Measurements from ENCODE around the gene NUF2. TPM values are rescaled to one million over a fixed set of nuclear protein-coding genes. Genes with fewer than 3 reads are reported as not detected.

The NUF2 gene
- 25.0 and 25.4 TPM in 2 replicates for polyA plus RNA-seq (2013)

DNA sequence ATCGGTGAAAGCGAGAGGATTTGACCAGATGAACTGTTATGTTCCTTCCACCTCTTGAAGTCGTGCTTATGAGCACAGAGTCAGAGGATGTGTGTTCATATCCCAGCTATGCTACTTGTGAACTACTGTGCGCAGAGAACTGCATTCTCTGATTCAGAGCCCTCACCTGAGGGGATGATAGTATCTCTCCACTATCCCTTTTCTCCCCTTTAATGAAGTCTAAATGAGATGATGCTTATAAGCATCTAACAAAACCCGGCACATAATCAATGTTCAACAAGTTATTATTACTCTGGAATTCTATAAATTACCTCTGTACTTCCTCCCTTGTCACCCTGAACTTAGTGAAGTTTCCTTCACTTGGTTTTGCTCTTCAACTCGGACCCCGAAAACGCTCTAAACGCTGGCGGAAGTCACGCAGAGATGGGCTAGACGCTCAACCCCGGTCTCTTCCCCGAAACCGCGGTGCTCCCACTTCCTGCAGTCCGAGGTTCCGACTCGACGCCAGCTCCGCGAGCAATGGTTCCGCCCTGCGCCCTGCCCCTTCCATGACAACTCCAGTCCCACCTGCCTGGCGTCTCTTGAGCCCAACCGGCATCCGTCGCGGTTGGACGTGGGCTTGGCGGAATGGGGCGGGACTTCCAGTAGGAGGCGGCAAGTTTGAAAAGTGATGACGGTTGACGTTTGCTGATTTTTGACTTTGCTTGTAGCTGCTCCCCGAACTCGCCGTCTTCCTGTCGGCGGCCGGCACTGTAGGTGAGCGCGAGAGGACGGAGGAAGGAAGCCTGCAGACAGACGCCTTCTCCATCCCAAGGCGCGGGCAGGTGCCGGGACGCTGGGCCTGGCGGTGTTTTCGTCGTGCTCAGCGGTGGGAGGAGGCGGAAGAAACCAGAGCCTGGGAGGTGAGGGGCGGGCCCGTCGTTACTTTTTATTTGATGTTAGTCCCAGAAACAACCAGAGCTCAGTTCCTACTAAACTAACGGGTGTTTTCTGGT, at the start of gene NUF2:
NUF2 (plus strand) TSS at position 644 of the 995 bp plus-strand sequence. CDS start 4,098 bp downstream, outside the sequence.
- Histone ChIP-seq H2AK5ac (ENCODE audit: low read length) (no peak within 1 kb of the TSS), H3K27ac (ENCODE audit: low read depth, low read length) (peak within 1 kb of the TSS; percentile 73), H3K9ac (ENCODE audit: low read length) (peak within 1 kb of the TSS; percentile 77), H3K79me2 (ENCODE audit: control insufficient read depth, insufficient read depth, low read length, poor library complexity) (no peaks in the 10 kb centered on the region), H3K36me3 (ENCODE audit: control insufficient read depth in 1 of 2, insufficient read depth in 2 of 2, low read length in 2 of 2) (peaks cover 0 to 3% of the 10 kb centered on the region in 2 experiments), H3K79me1 (ENCODE audit: low read length) (peaks cover 2% of the 10 kb centered on the region), H3K14ac (ENCODE audit: low read length) (peak within 1 kb of the TSS; percentile 76), H3K4me1 (ENCODE audit: control insufficient read depth in 1 of 2, insufficient read depth in 2 of 2, low read length in 2 of 2) (no peaks in the 10 kb centered on the region), H2BK12ac (ENCODE audit: low read length) (no peak within 1 kb of the TSS), H3K4me3 (ENCODE audit: low read depth, low read length) (peak within 1 kb of the TSS; percentile 94), H4K91ac (ENCODE audit: low read depth, low read length) (peak within 1 kb of the TSS; percentile 65), H3K23ac (ENCODE audit: low read length) (no peak within 1 kb of the TSS), H3K18ac (ENCODE audit: low read length) (peak within 1 kb of the TSS; percentile 44), H3K9me3 (ENCODE audit: insufficient read depth, low read depth, low read length) (no peaks in the 10 kb centered on the region), H3K4ac (ENCODE audit: low read depth, low read length) (no peak within 1 kb of the TSS), H2BK5ac (ENCODE audit: low read depth, low read length, poor library complexity) (peak within 1 kb of the TSS; percentile 55), H2AFZ (ENCODE audit: insufficient read depth, low read length, poor library complexity) (peak within 1 kb of the TSS; percentile 74), H2BK120ac (ENCODE audit: insufficient read depth, low read length, poor library complexity) (no peak within 1 kb of the TSS), H3K4me2 (ENCODE audit: low read length) (peak within 1 kb of the TSS; percentile 89), H4K12ac (ENCODE audit: low read depth, low read length) (peak within 1 kb of the TSS; percentile 83), H3K27me3 (ENCODE audit: insufficient read depth, low read length) (no peaks in the 10 kb centered on the region), H4K8ac (ENCODE audit: low read depth, low read length) (peak within 1 kb of the TSS; percentile 97)
- peak; percentile 97 to 98 for DNase-seq
- WGBS (ENCODE audit: extremely low coverage, insufficient coverage, insufficient read length), result no CpG with 5 or more reads among the region's 58 CpGs

- DNase-seq, result no peak
- no CpG with 5 or more reads among the region's 2 CpGs for WGBS (ENCODE audit: extremely low coverage, insufficient coverage, insufficient read length)
- no peak overlapping the region for H3K14ac ChIP-seq (ENCODE audit: low read length)
Measured at GRCh38 chr1:163273766-163274441, 47.9 kb upstream of the NUF2 start.

DNA sequence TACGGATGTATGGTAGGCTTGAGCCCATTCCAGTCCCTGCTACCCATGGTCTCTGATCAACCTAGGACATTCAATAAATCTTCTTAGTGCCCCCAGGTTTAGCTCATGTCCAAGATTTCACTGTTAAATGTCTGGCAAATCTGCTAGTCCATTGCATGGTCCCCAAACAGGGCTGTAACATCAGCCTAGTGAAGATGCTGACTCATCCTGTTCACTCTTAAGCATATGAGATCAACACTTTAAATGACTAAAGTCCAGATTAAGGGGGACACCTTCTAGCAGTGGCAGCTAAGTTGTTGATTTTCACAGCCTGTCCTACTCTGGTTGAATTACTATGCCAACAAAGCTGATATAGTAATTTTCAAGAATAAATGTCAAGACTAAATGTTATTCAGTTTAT, 46.5 kb upstream of the NUF2 start:
- no peak overlapping the region for H3K27ac ChIP-seq (ENCODE audit: low read depth, low read length)
- no peaks in the 10 kb centered on the region for H3K27me3 ChIP-seq (ENCODE audit: insufficient read depth, low read length)
- H3K9me3 ChIP-seq (ENCODE audit: insufficient read depth, low read depth, low read length), result no peaks in the 10 kb centered on the region
- no peak overlapping the region for H3K14ac ChIP-seq (ENCODE audit: low read length)
- H4K91ac ChIP-seq (ENCODE audit: low read depth, low read length), result no peak overlapping the region
- H3K79me1 ChIP-seq (ENCODE audit: low read length), result no peaks in the 10 kb centered on the region
- H3K18ac ChIP-seq (ENCODE audit: low read length), result no peak overlapping the region
- H3K23ac ChIP-seq (ENCODE audit: low read length), result no peak overlapping the region
- no peaks in the 10 kb centered on the region for H3K79me2 ChIP-seq (ENCODE audit: control insufficient read depth, insufficient read depth, low read length, poor library complexity)
- H3K36me3 ChIP-seq (ENCODE audit: control insufficient read depth in 1 of 2, insufficient read depth in 2 of 2, low read length in 2 of 2), result no peaks in the 10 kb centered on the region
- no CpG with 5 or more reads among the region's 1 CpG for WGBS (ENCODE audit: extremely low coverage, insufficient coverage, insufficient read length)
- no peaks in the 10 kb centered on the region for H3K4me1 ChIP-seq (ENCODE audit: control insufficient read depth in 1 of 2, insufficient read depth in 2 of 2, low read length in 2 of 2)
- H3K4ac ChIP-seq (ENCODE audit: low read depth, low read length), result no peak overlapping the region
- no peak for DNase-seq
- H2BK5ac ChIP-seq (ENCODE audit: low read depth, low read length, poor library complexity), result no peak overlapping the region
- H2BK12ac ChIP-seq (ENCODE audit: low read length), result no peak overlapping the region
- H2AK5ac ChIP-seq (ENCODE audit: low read length), result no peak overlapping the region
- no peak overlapping the region for H3K4me2 ChIP-seq (ENCODE audit: low read length)
- no peak overlapping the region for H4K8ac ChIP-seq (ENCODE audit: low read depth, low read length)
- no peak overlapping the region for H4K12ac ChIP-seq (ENCODE audit: low read depth, low read length)
- H3K4me3 ChIP-seq (ENCODE audit: low read depth, low read length), result no peak overlapping the region
- H3K9ac ChIP-seq (ENCODE audit: low read length), result no peak overlapping the region
- no peak overlapping the region for H2AFZ ChIP-seq (ENCODE audit: insufficient read depth, low read length, poor library complexity)
- no peak overlapping the region for H2BK120ac ChIP-seq (ENCODE audit: insufficient read depth, low read length, poor library complexity)

More at GRCh38 chr1:163273766-163274441, 47.9 kb upstream of the NUF2 start:
- no peak overlapping the region for H2AFZ ChIP-seq (ENCODE audit: insufficient read depth, low read length, poor library complexity)
- H3K79me2 ChIP-seq (ENCODE audit: control insufficient read depth, insufficient read depth, low read length, poor library complexity), result no peaks in the 10 kb centered on the region
- H2BK12ac ChIP-seq (ENCODE audit: low read length), result no peak overlapping the region
- H4K12ac ChIP-seq (ENCODE audit: low read depth, low read length), result no peak overlapping the region
- H3K18ac ChIP-seq (ENCODE audit: low read length), result no peak overlapping the region
- no peaks in the 10 kb centered on the region for H3K4me1 ChIP-seq (ENCODE audit: control insufficient read depth in 1 of 2, insufficient read depth in 2 of 2, low read length in 2 of 2)
- no peaks in the 10 kb centered on the region for H3K27me3 ChIP-seq (ENCODE audit: insufficient read depth, low read length)
- H3K9ac ChIP-seq (ENCODE audit: low read length), result no peak overlapping the region
- H3K27ac ChIP-seq (ENCODE audit: low read depth, low read length), result no peak overlapping the region
- no peaks in the 10 kb centered on the region for H3K79me1 ChIP-seq (ENCODE audit: low read length)
- H3K4ac ChIP-seq (ENCODE audit: low read depth, low read length), result no peak overlapping the region
- no peak overlapping the region for H2BK120ac ChIP-seq (ENCODE audit: insufficient read depth, low read length, poor library complexity)
- H2BK5ac ChIP-seq (ENCODE audit: low read depth, low read length, poor library complexity), result no peak overlapping the region
- H4K8ac ChIP-seq (ENCODE audit: low read depth, low read length), result no peak overlapping the region
- H3K4me3 ChIP-seq (ENCODE audit: low read depth, low read length), result no peak overlapping the region
- no peak overlapping the region for H3K4me2 ChIP-seq (ENCODE audit: low read length)
- H2AK5ac ChIP-seq (ENCODE audit: low read length), result no peak overlapping the region
- no peak overlapping the region for H4K91ac ChIP-seq (ENCODE audit: low read depth, low read length)
- no peaks in the 10 kb centered on the region for H3K9me3 ChIP-seq (ENCODE audit: insufficient read depth, low read depth, low read length)
- no peak overlapping the region for H3K23ac ChIP-seq (ENCODE audit: low read length)
- H3K36me3 ChIP-seq (ENCODE audit: control insufficient read depth in 1 of 2, insufficient read depth in 2 of 2, low read length in 2 of 2), result no peaks in the 10 kb centered on the region

- H3K9ac ChIP-seq (ENCODE audit: low read length), result no peak overlapping the region
- no peak overlapping the region for H3K27ac ChIP-seq (ENCODE audit: low read depth, low read length)
- no peak overlapping the region for H3K14ac ChIP-seq (ENCODE audit: low read length)
Measured at GRCh38 chr1:163278602-163279001, 43.2 kb upstream of the NUF2 start.

More at GRCh38 chr1:163278602-163279001, 43.2 kb upstream of the NUF2 start:
- no peak overlapping the region for H4K8ac ChIP-seq (ENCODE audit: low read depth, low read length)
- no peaks in the 10 kb centered on the region for H3K36me3 ChIP-seq (ENCODE audit: control insufficient read depth in 1 of 2, insufficient read depth in 2 of 2, low read length in 2 of 2)
- no peak overlapping the region for H2BK120ac ChIP-seq (ENCODE audit: insufficient read depth, low read length, poor library complexity)
- no peak overlapping the region for H3K4me2 ChIP-seq (ENCODE audit: low read length)
- H2BK5ac ChIP-seq (ENCODE audit: low read depth, low read length, poor library complexity), result no peak overlapping the region
- H2BK12ac ChIP-seq (ENCODE audit: low read length), result no peak overlapping the region
- H4K12ac ChIP-seq (ENCODE audit: low read depth, low read length), result no peak overlapping the region
- no peaks in the 10 kb centered on the region for H3K79me1 ChIP-seq (ENCODE audit: low read length)
- no peak overlapping the region for H3K23ac ChIP-seq (ENCODE audit: low read length)
- H3K4me3 ChIP-seq (ENCODE audit: low read depth, low read length), result no peak overlapping the region
- no peaks in the 10 kb centered on the region for H3K9me3 ChIP-seq (ENCODE audit: insufficient read depth, low read depth, low read length)
- H2AK5ac ChIP-seq (ENCODE audit: low read length), result no peak overlapping the region
- no peaks in the 10 kb centered on the region for H3K79me2 ChIP-seq (ENCODE audit: control insufficient read depth, insufficient read depth, low read length, poor library complexity)
- no peaks in the 10 kb centered on the region for H3K27me3 ChIP-seq (ENCODE audit: insufficient read depth, low read length)
- no peak overlapping the region for H3K4ac ChIP-seq (ENCODE audit: low read depth, low read length)
- H3K18ac ChIP-seq (ENCODE audit: low read length), result no peak overlapping the region
- no peak for DNase-seq
- no CpG with 5 or more reads among the region's 1 CpG for WGBS (ENCODE audit: extremely low coverage, insufficient coverage, insufficient read length)
- H4K91ac ChIP-seq (ENCODE audit: low read depth, low read length), result no peak overlapping the region
- H2AFZ ChIP-seq (ENCODE audit: insufficient read depth, low read length, poor library complexity), result no peak overlapping the region
- H3K4me1 ChIP-seq (ENCODE audit: control insufficient read depth in 1 of 2, insufficient read depth in 2 of 2, low read length in 2 of 2), result no peaks in the 10 kb centered on the region
